ENCODE measurements around the gene LRP8. TPM values are rescaled to one million over a fixed set of nuclear protein-coding genes. Genes with fewer than 3 reads are reported as not detected.

Gene LRP8
- total and polyA plus RNA-seq, 2 of the 4 experiments (the other 2 are of a cell fraction): 12.0 to 12.1 TPM

DNA sequence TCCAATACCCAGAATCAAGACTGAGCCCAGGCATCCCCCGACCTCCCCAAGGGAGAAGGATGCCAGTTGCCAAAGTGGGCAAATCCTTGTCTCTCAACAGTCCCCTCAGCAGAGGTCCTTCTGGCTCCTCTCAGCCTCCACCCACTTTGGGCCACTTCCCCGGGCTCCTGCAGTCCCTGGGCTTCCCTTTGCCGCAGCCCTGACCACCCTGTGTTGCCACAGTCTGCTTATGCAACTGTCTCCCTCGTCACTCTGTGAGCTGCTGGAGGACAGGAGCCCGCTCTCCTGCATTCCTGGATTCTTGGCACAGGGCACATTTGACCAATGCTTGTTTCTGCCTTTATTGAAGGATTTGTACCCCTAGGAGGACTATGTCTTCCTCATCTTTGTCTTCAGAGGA, 2.9 kb upstream of the LRP8 start:
- no peak overlapping the region for H3K4me3 ChIP-seq (ENCODE audit: insufficient read depth, low read depth, low read length)
- no peaks in the 10 kb centered on the region for H4K20me1 ChIP-seq (ENCODE audit: insufficient read depth, low read length)
- no peaks in the 10 kb centered on the region for H3K9me3 ChIP-seq (ENCODE audit: control insufficient read depth, insufficient read depth, low read length)
- H3K4ac ChIP-seq (ENCODE audit: low read depth, low read length): no peak overlapping the region
- H3K27ac ChIP-seq (ENCODE audit: insufficient read depth, low read length): no peak overlapping the region
- no peak overlapping the region for H3K9ac ChIP-seq (ENCODE audit: low read depth, low read length)
- ChIA-PET POLR2A (ENCODE audit: unreplicated experiment) (no interaction called here), CTCF (no interaction called here)
- no peak overlapping the region for H3K4me2 ChIP-seq (ENCODE audit: low read depth, low read length)
- H2AK9ac ChIP-seq (replicated peaks; ENCODE audit: low read depth, low read length, poor library complexity): no peak overlapping the region
- H3K4me1 ChIP-seq (ENCODE audit: control insufficient read depth, insufficient read depth, low read length): peaks cover 2% of the 10 kb centered on the region
- no TSS peak for BruUV-seq (replicated peaks)
- intact Hi-C loops (cut with micrococcal nuclease): no loop called here
- H2BK5ac ChIP-seq (ENCODE audit: low read depth, low read length, poor library complexity, severe bottlenecking): no peak overlapping the region
- H2BK15ac ChIP-seq (ENCODE audit: low read depth, low read length): no peak overlapping the region
- in situ Hi-C loops (cut with MboI; ENCODE audit: low sequenced_read_pairs): no loop called here
- H3K23ac ChIP-seq (ENCODE audit: low read depth, low read length): no peak overlapping the region
- H3K36me3 ChIP-seq (ENCODE audit: control insufficient read depth, insufficient read depth, low read length): no peaks in the 10 kb centered on the region
- H3K27me3 ChIP-seq (ENCODE audit: control insufficient read depth, insufficient read depth, low read length): peaks cover 10% of the 10 kb centered on the region
- dilution Hi-C loops (cut with HindIII; ENCODE audit: low sequenced_read_pairs, unreplicated experiment): no loop called here
- H2AFZ ChIP-seq (replicated peaks; ENCODE audit: low read length, poor library complexity): no peak overlapping the region
- TF ChIP-seq, protein P1, sequence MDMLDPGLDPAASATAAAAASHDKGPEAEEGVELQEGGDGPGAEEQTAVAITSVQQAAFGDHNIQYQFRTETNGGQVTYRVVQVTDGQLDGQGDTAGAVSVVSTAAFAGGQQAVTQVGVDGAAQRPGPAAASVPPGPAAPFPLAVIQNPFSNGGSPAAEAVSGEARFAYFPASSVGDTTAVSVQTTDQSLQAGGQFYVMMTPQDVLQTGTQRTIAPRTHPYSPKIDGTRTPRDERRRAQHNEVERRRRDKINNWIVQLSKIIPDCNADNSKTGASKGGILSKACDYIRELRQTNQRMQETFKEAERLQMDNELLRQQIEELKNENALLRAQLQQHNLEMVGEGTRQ (IDR thresholded peaks at IDR 0.05; ENCODE audit: low read depth, low read length): no peak
- TF ChIP-seq SMC3 (IDR thresholded peaks at IDR 0.05; ENCODE audit: low read depth, low read length) (no peak), RFX5 (IDR thresholded peaks at IDR 0.05; ENCODE audit: low read depth, low read length) (no peak), NFE2L2 (IDR thresholded peaks at IDR 0.05; ENCODE audit: low read depth, low read length) (no peak), FOS (IDR thresholded peaks at IDR 0.05; ENCODE audit: low read depth, low read length) (no peak), CHD1 (IDR thresholded peaks at IDR 0.05; ENCODE audit: low read depth, low read length) (no peak), MAFK (IDR thresholded peaks at IDR 0.05; ENCODE audit: low read depth, low read length) (no peak), MXI1 (IDR thresholded peaks at IDR 0.05; ENCODE audit: borderline replicate concordance, low read depth, low read length) (no peak), POLR2A (IDR thresholded peaks at IDR 0.05; ENCODE audit: low read depth, low read length) (no peak), RCOR1 (IDR thresholded peaks at IDR 0.05; ENCODE audit: insufficient replicate concordance, low read length) (no peak), RAD21 (IDR thresholded peaks at IDR 0.05; ENCODE audit: low read length) (no peak)
- DNase-seq: no peak
- no peak overlapping the region for H3K18ac ChIP-seq (ENCODE audit: low read depth, low read length)
- H4K5ac ChIP-seq (ENCODE audit: low read depth, low read length): no peak overlapping the region
- no peak overlapping the region for H4K8ac ChIP-seq (ENCODE audit: low read depth in 2 of 2, low read length in 2 of 2)
- H2BK20ac ChIP-seq (ENCODE audit: low read depth, low read length): no peak overlapping the region
- no peak overlapping the region for H4K91ac ChIP-seq (ENCODE audit: insufficient read depth, low read depth, low read length)
- no peak for ATAC-seq (ENCODE audit: low read depth)
- no peak overlapping the region; the same call in 1 of the 2 replicates for H2BK120ac ChIP-seq (ENCODE audit: low read depth, low read length)
- WGBS, 2 experiments (ENCODE audit: extremely low coverage in 2 of 2, insufficient read length in 1 of 2): 34% methylated on average over 2 of the region's 5 CpGs; no CpG with 5 or more reads in 1 of the 2 experiments
- H3K56ac ChIP-seq (ENCODE audit: extremely low read depth, insufficient read depth, low read length): no peak overlapping the region
- no peaks in the 10 kb centered on the region for H3K9me1 ChIP-seq (ENCODE audit: insufficient read depth, low read length)
- H2AK5ac ChIP-seq (ENCODE audit: low read depth, low read length): no peak overlapping the region
- H3K14ac ChIP-seq (replicated peaks; ENCODE audit: low read depth, low read length): no peak overlapping the region
- peaks cover 0 to 6% of the 10 kb centered on the region in 2 experiments; a peak in 1 of 4 replicates for H3K79me1 ChIP-seq (ENCODE audit: low read depth in 1 of 2, low read length in 2 of 2)

Data from IMR-90 (cell line).